HEK293 (cell line): Measurements from ENCODE around the gene MIF.

ENCODE experiments used
- GLIS1 ChIP-seq: fragments of 450-650 bp; formaldehyde crosslinking; IDR thresholded peaks from 2 replicates; pipeline ENCODE4 v1.5.1; 2016; ENCODE audit warnings: missing biosample characterization, missing genetic modification characterization
- GLIS2 ChIP-seq: fragments of 450-650 bp; formaldehyde crosslinking; IDR thresholded peaks from 2 replicates; pipeline ENCODE4 v1.5.1; 2016; ENCODE audit warnings: missing biosample characterization, missing genetic modification characterization
- KLF16 ChIP-seq: fragments of 450-650 bp; formaldehyde crosslinking; IDR thresholded peaks from 2 replicates; pipeline ENCODE4 v1.5.1; 2017; ENCODE audit warnings: missing biosample characterization, missing genetic modification characterization
- KLF8 ChIP-seq: fragments of 450-650 bp; formaldehyde crosslinking; IDR thresholded peaks from 2 replicates; pipeline ENCODE4 v1.5.1; 2016; ENCODE audit warnings: missing biosample characterization, missing genetic modification characterization
- KLF9 ChIP-seq: fragments of 450-650 bp; formaldehyde crosslinking; IDR thresholded peaks from 2 replicates; pipeline ENCODE4 v1.5.1; 2016; ENCODE audit warnings: missing biosample characterization, missing genetic modification characterization, low read depth
- MEIS1 ChIP-seq: sonication (generic); formaldehyde crosslinking; IDR thresholded peaks from 2 replicates; pipeline ENCODE4 v1.8.1; 2022; ENCODE audit warnings: missing genetic modification reagents, mild to moderate bottlenecking, borderline replicate concordance
- MZF1 ChIP-seq: fragments of 450-650 bp; formaldehyde crosslinking; IDR thresholded peaks from 2 replicates; pipeline ENCODE4 v1.5.1; 2017; ENCODE audit warnings: missing biosample characterization, missing genetic modification characterization, borderline replicate concordance
- SP2 ChIP-seq: fragments of 450-650 bp; formaldehyde crosslinking; IDR thresholded peaks from 2 replicates; pipeline ENCODE4 v1.5.1; 2016; ENCODE audit warnings: missing biosample characterization, missing genetic modification characterization
- YY2 ChIP-seq: fragments of 450-650 bp; formaldehyde crosslinking; IDR thresholded peaks from 2 replicates; pipeline ENCODE4 v1.5.1; 2016; ENCODE audit warnings: missing biosample characterization, missing genetic modification characterization
- ZBTB17 ChIP-seq: fragments of 450-650 bp; formaldehyde crosslinking; IDR thresholded peaks from 2 replicates; pipeline ENCODE4 v1.5.1; 2016; ENCODE audit warnings: missing biosample characterization, missing genetic modification characterization
- ZBTB48 ChIP-seq: fragments of 450-650 bp; formaldehyde crosslinking; IDR thresholded peaks from 2 replicates; pipeline ENCODE4 v1.5.1; 2016; ENCODE audit warnings: missing biosample characterization, missing genetic modification characterization
- ZBTB7A ChIP-seq: fragments of 450-650 bp; formaldehyde crosslinking; IDR thresholded peaks from 2 replicates; pipeline ENCODE4 v1.5.1; 2016; ENCODE audit warnings: low read depth, missing biosample characterization, missing genetic modification characterization
- ZFP3 ChIP-seq: fragments of 450-650 bp; formaldehyde crosslinking; IDR thresholded peaks from 2 replicates; pipeline ENCODE4 v1.5.1; 2016; ENCODE audit warnings: low read depth, missing biosample characterization, missing genetic modification characterization
- ZNF112 ChIP-seq: fragments of 450-650 bp; formaldehyde crosslinking; IDR thresholded peaks from 2 replicates; pipeline ENCODE4 v1.5.0; 2017; ENCODE audit warnings: missing biosample characterization, missing genetic modification characterization
- ZNF132 ChIP-seq: fragments of 450-650 bp; formaldehyde crosslinking; IDR thresholded peaks from 2 replicates; pipeline ENCODE4 v1.5.1; 2017; ENCODE audit warnings: missing biosample characterization, missing genetic modification characterization, borderline replicate concordance
- ZNF335 ChIP-seq: fragments of 450-650 bp; formaldehyde crosslinking; conservative IDR thresholded peaks from 2 replicates; pipeline ENCODE4 v1.5.1; 2016; ENCODE audit warnings: missing biosample characterization, missing genetic modification characterization
- ZNF341 ChIP-seq: fragments of 450-650 bp; formaldehyde crosslinking; IDR thresholded peaks from 2 replicates; pipeline ENCODE4; 2016; ENCODE audit warnings: low read depth, missing biosample characterization, missing genetic modification characterization
- ZNF394 ChIP-seq: fragments of 450-650 bp; formaldehyde crosslinking; IDR thresholded peaks from 2 replicates; pipeline ENCODE4 v1.5.1; 2016; ENCODE audit warnings: missing biosample characterization, missing genetic modification characterization, mild to moderate bottlenecking, moderate library complexity, borderline replicate concordance
- ZNF521 ChIP-seq: fragments of 450-650 bp; formaldehyde crosslinking; IDR thresholded peaks from 2 replicates; pipeline ENCODE4 v1.5.1; 2017; ENCODE audit warnings: missing biosample characterization, mild to moderate bottlenecking, missing genetic modification characterization
- ZNF629 ChIP-seq: fragments of 450-650 bp; formaldehyde crosslinking; IDR thresholded peaks from 2 replicates; pipeline ENCODE4 v1.5.1; 2017; ENCODE audit warnings: missing biosample characterization, missing genetic modification characterization
- ZNF660 ChIP-seq: fragments of 450-650 bp; IDR thresholded peaks from 2 replicates; pipeline ENCODE4 v1.5.1; 2018; ENCODE audit warnings: missing biosample characterization, mild to moderate bottlenecking, missing genetic modification characterization
- ZNF664 ChIP-seq: fragments of 450-650 bp; formaldehyde crosslinking; IDR thresholded peaks from 2 replicates; pipeline ENCODE4 v1.5.1; 2016; ENCODE audit warnings: missing biosample characterization, missing genetic modification characterization
- ZNF76 ChIP-seq: fragments of 450-650 bp; formaldehyde crosslinking; IDR thresholded peaks from 2 replicates; pipeline ENCODE4; 2016; ENCODE audit warnings: low read depth, missing biosample characterization, missing genetic modification characterization, borderline replicate concordance
- ZNF768 ChIP-seq: fragments of 450-650 bp; formaldehyde crosslinking; IDR thresholded peaks from 2 replicates; pipeline ENCODE4 v1.5.1; 2018; ENCODE audit warnings: missing biosample characterization, mild to moderate bottlenecking, missing genetic modification characterization
- ZNF792 ChIP-seq: fragments of 450-650 bp; formaldehyde crosslinking; IDR thresholded peaks from 2 replicates; pipeline ENCODE4 v1.5.1; 2016; ENCODE audit warnings: missing biosample characterization, missing genetic modification characterization
- TF ChIP-seq, protein P1 (sequence below): fragments of 450-650 bp; formaldehyde crosslinking; IDR thresholded peaks from 2 replicates; pipeline ENCODE4 v1.5.1; 2017; ENCODE audit warnings: missing biosample characterization, mild to moderate bottlenecking, missing genetic modification characterization, moderate library complexity
- TF ChIP-seq, protein P2 (sequence below): fragments of 450-650 bp; formaldehyde crosslinking; IDR thresholded peaks from 2 replicates; pipeline ENCODE4 v1.5.1; 2017; ENCODE audit warnings: missing biosample characterization, missing genetic modification characterization
- TF ChIP-seq, protein P3 (sequence below): fragments of 450-650 bp; formaldehyde crosslinking; IDR thresholded peaks from 2 replicates; pipeline ENCODE4 v1.5.1; 2016; ENCODE audit warnings: missing biosample characterization, missing genetic modification characterization
- TF ChIP-seq, protein P4 (sequence below): fragments of 450-650 bp; formaldehyde crosslinking; IDR thresholded peaks from 2 replicates; pipeline ENCODE4 v1.5.1; 2016; ENCODE audit warnings: missing biosample characterization, missing genetic modification characterization, borderline replicate concordance
- TF ChIP-seq, protein P5 (sequence below): sonication (generic); formaldehyde crosslinking; IDR thresholded peaks from 2 replicates; pipeline ENCODE4 v1.8.1; 2022; ENCODE audit warnings: mild to moderate bottlenecking, moderate library complexity, missing genetic modification reagents
- TF ChIP-seq, protein P6 (sequence below): fragments of 450-650 bp; formaldehyde crosslinking; IDR thresholded peaks from 2 replicates; pipeline ENCODE4 v1.5.1; 2016; ENCODE audit warnings: missing biosample characterization, missing genetic modification characterization

The MIF gene

DNA sequence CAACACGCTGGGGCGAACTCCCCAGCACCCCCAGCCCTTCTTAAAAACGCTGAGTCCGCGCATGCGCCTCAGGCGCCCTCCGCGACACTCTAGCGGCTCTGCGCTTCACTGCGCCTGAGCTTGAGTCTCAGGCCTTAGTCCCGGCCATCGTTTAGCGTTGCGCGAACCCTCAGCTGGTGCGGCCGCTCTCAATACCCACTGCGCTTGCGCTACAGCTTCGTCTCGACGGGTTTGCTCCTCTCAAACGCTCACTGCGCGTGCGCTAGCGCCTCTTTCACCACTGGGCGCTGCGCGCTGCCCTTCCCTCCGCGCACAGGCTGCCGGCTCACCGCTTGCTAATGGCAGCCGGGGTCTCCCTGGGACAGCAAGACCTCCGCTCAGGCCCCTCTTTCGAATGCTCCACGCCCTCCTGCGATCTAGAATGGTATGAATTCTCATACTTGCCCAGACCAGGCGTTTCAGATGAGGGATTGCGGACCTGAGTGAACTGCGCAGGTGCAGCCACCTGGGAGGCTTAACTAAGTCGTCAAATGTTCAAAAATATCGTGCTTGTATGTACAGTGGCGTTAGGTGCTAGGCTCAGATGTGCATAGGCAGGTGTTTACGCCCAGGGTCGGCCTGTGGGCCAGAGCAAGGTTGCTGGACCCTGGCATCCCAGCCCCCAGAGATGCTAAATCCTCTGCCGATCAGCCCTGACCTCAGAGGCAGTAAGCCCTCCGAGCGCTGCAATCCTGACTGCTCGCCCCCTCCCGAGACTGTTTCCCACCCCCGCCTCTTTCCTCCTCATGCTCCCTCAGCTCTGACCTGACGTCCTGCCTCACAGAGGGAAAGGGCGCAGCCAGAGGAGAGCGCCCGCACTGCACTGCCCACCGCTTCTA, 36.3 kb upstream of the MIF start, which contains the start of gene SLC2A11 (continued):
- TF ChIP-seq, protein P1, sequence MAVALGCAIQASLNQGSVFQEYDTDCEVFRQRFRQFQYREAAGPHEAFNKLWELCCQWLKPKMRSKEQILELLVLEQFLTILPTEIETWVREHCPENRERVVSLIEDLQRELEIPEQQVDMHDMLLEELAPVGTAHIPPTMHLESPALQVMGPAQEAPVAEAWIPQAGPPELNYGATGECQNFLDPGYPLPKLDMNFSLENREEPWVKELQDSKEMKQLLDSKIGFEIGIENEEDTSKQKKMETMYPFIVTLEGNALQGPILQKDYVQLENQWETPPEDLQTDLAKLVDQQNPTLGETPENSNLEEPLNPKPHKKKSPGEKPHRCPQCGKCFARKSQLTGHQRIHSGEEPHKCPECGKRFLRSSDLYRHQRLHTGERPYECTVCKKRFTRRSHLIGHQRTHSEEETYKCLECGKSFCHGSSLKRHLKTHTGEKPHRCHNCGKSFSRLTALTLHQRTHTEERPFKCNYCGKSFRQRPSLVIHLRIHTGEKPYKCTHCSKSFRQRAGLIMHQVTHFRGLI: peak; percentile 93
- TF ChIP-seq MZF1 (no peak; the same call in 1 of the 2 replicates), ZNF394 (tag by site-specific recombination) (no peak), ZNF112 (tag by site-specific recombination) (no peak), ZNF76 (tag by site-specific recombination) (peak; percentile 60; the same call in 1 of the 2 replicates), ZNF792 (no peak), KLF9 (tag by site-specific recombination) (no peak), ZNF132 (tag by site-specific recombination) (no peak), ZNF768 (tag by site-specific recombination) (no peak), ZFP3 (tag by site-specific recombination) (no peak), KLF8 (0 out of 2 replicates have a peak, but pooled peaks have one; percentile 36), ZNF341 (tag by site-specific recombination) (peak; percentile 73), ZNF664 (tag by site-specific recombination) (no peak), ZNF521 (tag by site-specific recombination) (no peak), GLIS1 (tag by site-specific recombination) (peak; percentile 10; the same call in 1 of the 2 replicates), KLF16 (peak; percentile 65; the same call in 1 of the 2 replicates), ZBTB48 (peak; percentile 16; the same call in 1 of the 2 replicates), SP2 (tag by site-specific recombination) (peak; percentile 66), ZBTB7A (tag by site-specific recombination) (no peak), GLIS2 (tag by site-specific recombination) (peak; percentile 39; the same call in 1 of the 2 replicates), YY2 (tag by site-specific recombination) (0 out of 2 replicates have a peak, but pooled peaks have one; percentile 36), ZNF335 (no peak), ZNF660 (tag by site-specific recombination) (no peak), ZNF629 (tag by site-specific recombination) (0 out of 2 replicates have a peak, but pooled peaks have one; percentile 3), ZBTB17 (tag by site-specific recombination) (peak; percentile 77), MEIS1 (CRISPR knock-in tag) (no peak)
- TF ChIP-seq, protein P2, sequence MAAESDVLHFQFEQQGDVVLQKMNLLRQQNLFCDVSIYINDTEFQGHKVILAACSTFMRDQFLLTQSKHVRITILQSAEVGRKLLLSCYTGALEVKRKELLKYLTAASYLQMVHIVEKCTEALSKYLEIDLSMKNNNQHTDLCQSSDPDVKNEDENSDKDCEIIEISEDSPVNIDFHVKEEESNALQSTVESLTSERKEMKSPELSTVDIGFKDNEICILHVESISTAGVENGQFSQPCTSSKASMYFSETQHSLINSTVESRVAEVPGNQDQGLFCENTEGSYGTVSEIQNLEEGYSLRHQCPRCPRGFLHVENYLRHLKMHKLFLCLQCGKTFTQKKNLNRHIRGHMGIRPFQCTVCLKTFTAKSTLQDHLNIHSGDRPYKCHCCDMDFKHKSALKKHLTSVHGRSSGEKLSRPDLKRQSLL (tag by site-specific recombination): peak; percentile 69; the same call in 1 of the 2 replicates
- TF ChIP-seq, protein P3, sequence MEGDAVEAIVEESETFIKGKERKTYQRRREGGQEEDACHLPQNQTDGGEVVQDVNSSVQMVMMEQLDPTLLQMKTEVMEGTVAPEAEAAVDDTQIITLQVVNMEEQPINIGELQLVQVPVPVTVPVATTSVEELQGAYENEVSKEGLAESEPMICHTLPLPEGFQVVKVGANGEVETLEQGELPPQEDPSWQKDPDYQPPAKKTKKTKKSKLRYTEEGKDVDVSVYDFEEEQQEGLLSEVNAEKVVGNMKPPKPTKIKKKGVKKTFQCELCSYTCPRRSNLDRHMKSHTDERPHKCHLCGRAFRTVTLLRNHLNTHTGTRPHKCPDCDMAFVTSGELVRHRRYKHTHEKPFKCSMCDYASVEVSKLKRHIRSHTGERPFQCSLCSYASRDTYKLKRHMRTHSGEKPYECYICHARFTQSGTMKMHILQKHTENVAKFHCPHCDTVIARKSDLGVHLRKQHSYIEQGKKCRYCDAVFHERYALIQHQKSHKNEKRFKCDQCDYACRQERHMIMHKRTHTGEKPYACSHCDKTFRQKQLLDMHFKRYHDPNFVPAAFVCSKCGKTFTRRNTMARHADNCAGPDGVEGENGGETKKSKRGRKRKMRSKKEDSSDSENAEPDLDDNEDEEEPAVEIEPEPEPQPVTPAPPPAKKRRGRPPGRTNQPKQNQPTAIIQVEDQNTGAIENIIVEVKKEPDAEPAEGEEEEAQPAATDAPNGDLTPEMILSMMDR (tag by site-specific recombination): peak; percentile 45; the same call in 1 of the 2 replicates
- TF ChIP-seq, protein P4, sequence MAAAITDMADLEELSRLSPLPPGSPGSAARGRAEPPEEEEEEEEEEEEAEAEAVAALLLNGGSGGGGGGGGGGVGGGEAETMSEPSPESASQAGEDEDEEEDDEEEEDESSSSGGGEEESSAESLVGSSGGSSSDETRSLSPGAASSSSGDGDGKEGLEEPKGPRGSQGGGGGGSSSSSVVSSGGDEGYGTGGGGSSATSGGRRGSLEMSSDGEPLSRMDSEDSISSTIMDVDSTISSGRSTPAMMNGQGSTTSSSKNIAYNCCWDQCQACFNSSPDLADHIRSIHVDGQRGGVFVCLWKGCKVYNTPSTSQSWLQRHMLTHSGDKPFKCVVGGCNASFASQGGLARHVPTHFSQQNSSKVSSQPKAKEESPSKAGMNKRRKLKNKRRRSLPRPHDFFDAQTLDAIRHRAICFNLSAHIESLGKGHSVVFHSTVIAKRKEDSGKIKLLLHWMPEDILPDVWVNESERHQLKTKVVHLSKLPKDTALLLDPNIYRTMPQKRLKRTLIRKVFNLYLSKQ (tag by site-specific recombination): no peak
- TF ChIP-seq, protein P5, sequence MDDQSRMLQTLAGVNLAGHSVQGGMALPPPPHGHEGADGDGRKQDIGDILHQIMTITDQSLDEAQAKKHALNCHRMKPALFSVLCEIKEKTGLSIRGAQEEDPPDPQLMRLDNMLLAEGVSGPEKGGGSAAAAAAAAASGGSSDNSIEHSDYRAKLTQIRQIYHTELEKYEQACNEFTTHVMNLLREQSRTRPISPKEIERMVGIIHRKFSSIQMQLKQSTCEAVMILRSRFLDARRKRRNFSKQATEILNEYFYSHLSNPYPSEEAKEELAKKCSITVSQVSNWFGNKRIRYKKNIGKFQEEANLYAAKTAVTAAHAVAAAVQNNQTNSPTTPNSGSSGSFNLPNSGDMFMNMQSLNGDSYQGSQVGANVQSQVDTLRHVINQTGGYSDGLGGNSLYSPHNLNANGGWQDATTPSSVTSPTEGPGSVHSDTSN (CRISPR knock-in tag): no peak
- TF ChIP-seq, protein P6, sequence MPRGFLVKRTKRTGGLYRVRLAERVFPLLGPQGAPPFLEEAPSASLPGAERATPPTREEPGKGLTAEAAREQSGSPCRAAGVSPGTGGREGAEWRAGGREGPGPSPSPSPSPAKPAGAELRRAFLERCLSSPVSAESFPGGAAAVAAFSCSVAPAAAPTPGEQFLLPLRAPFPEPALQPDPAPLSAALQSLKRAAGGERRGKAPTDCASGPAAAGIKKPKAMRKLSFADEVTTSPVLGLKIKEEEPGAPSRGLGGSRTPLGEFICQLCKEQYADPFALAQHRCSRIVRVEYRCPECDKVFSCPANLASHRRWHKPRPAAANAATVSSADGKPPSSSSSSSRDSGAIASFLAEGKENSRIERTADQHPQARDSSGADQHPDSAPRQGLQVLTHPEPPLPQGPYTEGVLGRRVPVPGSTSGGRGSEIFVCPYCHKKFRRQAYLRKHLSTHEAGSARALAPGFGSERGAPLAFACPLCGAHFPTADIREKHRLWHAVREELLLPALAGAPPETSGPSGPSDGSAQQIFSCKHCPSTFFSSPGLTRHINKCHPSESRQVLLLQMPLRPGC (tag by site-specific recombination): no peak
